Spleen (tissue), 7 donors: ENCODE results near the gene BPIFB1.

Experiments used
- CTCF ChIP-seq, 11 experiments: fragments of 200-600 bp in 7 of 11; fragments of 450-650 bp in 4 of 11; sonication (generic) in 4 of 11; IDR thresholded peaks in 8 of 11; conservative IDR thresholded peaks in 3 of 11; 1 replicate in 7 of 11; 2 replicates in 4 of 11; pipeline versions ENCODE4 v1.4.0 to v1.8.0; 2016 to 2021; ENCODE audit warnings: antibody characterized with exemption in 11 of 11, inconsistent platforms in 4 of 11, mild to moderate bottlenecking in 1 of 11
- POLR2A ChIP-seq, 3 donors: fragments of 450-650 bp; IDR thresholded peaks; one replicate each; pipeline ENCODE4 v1.5.1; 2017; ENCODE audit warnings: antibody characterized with exemption in 3 of 3, mild to moderate bottlenecking in 1 of 3
- donor health status: DM: no; HTN: no; CAD: no; lungs with moderate emphysema.
- donor health status: DM: no; HTN: no; CAD: no.
- donor health status: DM: no; HTN: no; CAD: no.

- TF ChIP-seq POLR2A (IDR thresholded peaks at IDR 0.05): no peak
- TF ChIP-seq CTCF (IDR thresholded peaks at IDR 0.05 in 8 of 11, conservative IDR thresholded peaks at IDR 0.05 in 3 of 11): no peak
Observed at GRCh38 chr20:33316958-33317357, 33.9 kb downstream of the BPIFB1 start.
